ENCODE results near the gene HAUS7.

HAUS7 gene

GRCh38 chrX:153446636-153446936, 23.8 kb downstream of the HAUS7 start:
- Histone ChIP-seq H3K27me3 (ENCODE audit: insufficient read depth, poor library complexity, severe bottlenecking) (no peaks in the 10 kb centered on the region), H3K4me3 (replicated peaks; ENCODE audit: insufficient read depth, low read length) (no peak overlapping the region), H3K27ac (replicated peaks) (no peak overlapping the region)
- TF ChIP-seq REST (IDR thresholded peaks at IDR 0.05; ENCODE audit: insufficient replicate concordance, low read depth) (no peak), SPI1 (IDR thresholded peaks at IDR 0.05; ENCODE audit: borderline replicate concordance, low read depth) (no peak), GABPA (IDR thresholded peaks at IDR 0.05; ENCODE audit: low read depth) (no peak), CTCF (IDR thresholded peaks at IDR 0.05; ENCODE audit: insufficient read depth, low read length) (no peak), POLR2AphosphoS5 (IDR thresholded peaks at IDR 0.05; ENCODE audit: low read depth) (no peak)
- DNase-seq (ENCODE audit: low read depth in 1 of 2, low spot score in 1 of 2) = no peak

- H3K4me3 ChIP-seq (replicated peaks; ENCODE audit: insufficient read depth, low read length) = no peak within 1 kb of the TSS
- H3K27me3 ChIP-seq (ENCODE audit: insufficient read depth, poor library complexity, severe bottlenecking) = no peaks in the 10 kb centered on the region
- no peak for DNase-seq (ENCODE audit: low read depth in 1 of 2, low spot score in 1 of 2)
- TF ChIP-seq REST (IDR thresholded peaks at IDR 0.05; ENCODE audit: insufficient replicate concordance, low read depth) (no peak), SPI1 (IDR thresholded peaks at IDR 0.05; ENCODE audit: borderline replicate concordance, low read depth) (no peak), CTCF (IDR thresholded peaks at IDR 0.05; ENCODE audit: insufficient read depth, low read length) (no peak), GABPA (IDR thresholded peaks at IDR 0.05; ENCODE audit: low read depth) (no peak), POLR2AphosphoS5 (IDR thresholded peaks at IDR 0.05; ENCODE audit: low read depth) (no peak)
- no peak within 1 kb of the TSS for H3K27ac ChIP-seq (replicated peaks)
These were observed 24.3 kb downstream of the HAUS7 start, which contains the start of gene TREX2 for GRCh38 chrX:153445856-153446635. Gene TREX2 (minus strand): TSS chrX:153446056. CDS start chrX:153445430, 626 bp downstream.

- TF ChIP-seq CTCF (IDR thresholded peaks at IDR 0.05; ENCODE audit: insufficient read depth, low read length) (no peak), SPI1 (IDR thresholded peaks at IDR 0.05; ENCODE audit: borderline replicate concordance, low read depth) (no peak), POLR2AphosphoS5 (IDR thresholded peaks at IDR 0.05; ENCODE audit: low read depth) (no peak), GABPA (IDR thresholded peaks at IDR 0.05; ENCODE audit: low read depth) (no peak), REST (IDR thresholded peaks at IDR 0.05; ENCODE audit: insufficient replicate concordance, low read depth) (no peak)
- Histone ChIP-seq H3K27me3 (ENCODE audit: insufficient read depth, poor library complexity, severe bottlenecking) (no peaks in the 10 kb centered on the region), H3K27ac (replicated peaks) (no peak overlapping the region), H3K4me3 (replicated peaks; ENCODE audit: insufficient read depth, low read length) (no peak overlapping the region)
- DNase-seq (ENCODE audit: low read depth in 1 of 2, low spot score in 1 of 2) = no peak
These were observed 25.1 kb downstream of the HAUS7 start for GRCh38 chrX:153445106-153445855.

Data from HL-60 (cell line).